GM19452 (cell line): Measurements from ENCODE around the gene PSMD1.
"Not testable (repeated sequence)": the region's sequence is repeated elsewhere in the genome, so short reads cannot be mapped to it uniquely, and the experiment has no call there.

ENCODE experiments used
- ATAC-seq: cut with Tn5 transposase; IDR thresholded peaks from one replicate; pipeline ENCODE4 v1.9.1; 2021; ENCODE audit not compliant: unreplicated experiment

The PSMD1 gene

GRCh38 chr2:231056453-231057416, at the start of gene PSMD1:
PSMD1 (plus strand) TSS chr2:231056867; CDS start chr2:231057026, 159 bp downstream.
- peak; percentile 74 for ATAC-seq

- no peak for ATAC-seq
These were observed 49.2 kb upstream of the PSMD1 start for GRCh38 chr2:231007286-231008098.

GRCh38 chr2:231008131-231008530, 48.5 kb upstream of the PSMD1 start:
- no peak for ATAC-seq

- ATAC-seq = no peak
These were observed 47.3 kb upstream of the PSMD1 start for GRCh38 chr2:231009236-231009919.

- no peak for ATAC-seq
These were observed 46.4 kb upstream of the PSMD1 start for GRCh38 chr2:231010201-231010730.

GRCh38 chr2:231011526-231011925, 45.1 kb upstream of the PSMD1 start:
- ATAC-seq = no peak

- ATAC-seq = no peak
These were observed 44.2 kb upstream of the PSMD1 start for GRCh38 chr2:231012463-231012862.

- no peak for ATAC-seq
These were observed 42.8 kb upstream of the PSMD1 start for GRCh38 chr2:231013820-231014219.

GRCh38 chr2:231015478-231015877, 41.2 kb upstream of the PSMD1 start:
- no peak for ATAC-seq

GRCh38 chr2:231015926-231016325, 40.7 kb upstream of the PSMD1 start:
- no peak for ATAC-seq

- ATAC-seq = no peak
These were observed 40.0 kb upstream of the PSMD1 start for GRCh38 chr2:231016566-231017230.

GRCh38 chr2:231017231-231017598, 39.5 kb upstream of the PSMD1 start:
- ATAC-seq = no peak

GRCh38 chr2:231018184-231018583, 38.5 kb upstream of the PSMD1 start:
- ATAC-seq = no peak

GRCh38 chr2:231025059-231025458, 31.6 kb upstream of the PSMD1 start:
- not testable (repeated sequence) for ATAC-seq

- ATAC-seq = no peak
These were observed 27.8 kb upstream of the PSMD1 start for GRCh38 chr2:231028889-231029288.

- no peak for ATAC-seq
These were observed 27.1 kb upstream of the PSMD1 start for GRCh38 chr2:231029563-231029962.

- no peak for ATAC-seq
These were observed 25.9 kb upstream of the PSMD1 start for GRCh38 chr2:231030725-231031124.

GRCh38 chr2:231032575-231033140, 24.0 kb upstream of the PSMD1 start:
- no peak for ATAC-seq

GRCh38 chr2:231033147-231034132, 23.2 kb upstream of the PSMD1 start:
- ATAC-seq = no peak
